ENCODE data around the gene ANTXR1.

- no peak for TF ChIP-seq POLR2AphosphoS5 (IDR thresholded peaks at IDR 0.05; ENCODE audit: low read depth, low read length)
- TF ChIP-seq CTCF (IDR thresholded peaks at IDR 0.05 in 2 of 3, conservative IDR thresholded peaks at IDR 0.05 in 1 of 3; ENCODE audit: borderline replicate concordance in 1 of 3, insufficient read depth in 1 of 3, low read depth in 2 of 3, low read length in 2 of 3), result no peak
- no peak for TF ChIP-seq ATF3 (IDR thresholded peaks at IDR 0.05)
- no peak for TF ChIP-seq TCF7L2 (IDR thresholded peaks at IDR 0.05; ENCODE audit: borderline replicate concordance, extremely low read depth, insufficient read depth, insufficient read length)
- no peak for TF ChIP-seq POLR2A (IDR thresholded peaks at IDR 0.05; ENCODE audit: borderline replicate concordance, extremely low read depth, insufficient read depth, insufficient read length)
- TF ChIP-seq RAD21 (IDR thresholded peaks at IDR 0.05; ENCODE audit: low read depth), result no peak
Observed at GRCh38 chr2:69297216-69297615, 284.2 kb downstream of the ANTXR1 start.

Measured in HCT116 (cell line).